DND-41 (cell line): Measurements from ENCODE around the gene BORCS6.
A peak's percentile ranks its signal among the peaks of the same experiment; 100 is the strongest.

Source experiments
- ATAC-seq: fragments of 200-7000 bp; cut with Tn5 transposase; 3 replicates; pipeline ENCODE4 v1.9.1; 2021; ENCODE audit warnings: low read depth; ENCODE audit not compliant: insufficient read depth
- DNase-seq: peaks from one replicate; pipeline ENCODE4 v3.0.0-alpha.2; 2020
- H2AFZ ChIP-seq: 2 replicates; pipeline ENCODE4 v1.6.0; 2012; ENCODE audit warnings: low read depth, low read length
- H3K27ac ChIP-seq: 2 replicates; pipeline ENCODE4 v1.5.1; 2012; ENCODE audit warnings: low read length, inconsistent platforms
- H3K27me3 ChIP-seq: fragments of 200-600 bp; sonication (generic); 2 replicates; pipeline ENCODE4 v1.6.0; 2012; ENCODE audit warnings: low read length, mild to moderate bottlenecking, inconsistent platforms; ENCODE audit not compliant: insufficient read depth, poor library complexity
- H3K36me3 ChIP-seq: 2 replicates; pipeline ENCODE4 v1.5.1; 2012; ENCODE audit warnings: low read length, inconsistent platforms; ENCODE audit not compliant: insufficient read depth
- H3K4me1 ChIP-seq: 2 replicates; pipeline ENCODE4 v1.5.1; 2012; ENCODE audit warnings: mild to moderate bottlenecking, low read length; ENCODE audit not compliant: insufficient read depth
- H3K4me2 ChIP-seq: 2 replicates; pipeline ENCODE4 v1.6.0; 2012; ENCODE audit warnings: mild to moderate bottlenecking, moderate library complexity, low read length, inconsistent platforms; ENCODE audit not compliant: insufficient read depth
- H3K4me3 ChIP-seq, 2 experiments: fragments of 200-600 bp in 1 of 2; shearing (Covaris generic) in 1 of 2; 2 replicates each; pipeline ENCODE4 v1.5.1; 2012 to 2016; ENCODE audit warnings: inconsistent platforms in 2 of 2, low read length in 2 of 2, mild to moderate bottlenecking in 2 of 2, low read depth in 1 of 2, moderate library complexity in 1 of 2
- H3K79me2 ChIP-seq: 2 replicates; pipeline ENCODE4 v1.6.0; 2012; ENCODE audit warnings: low read length, inconsistent platforms; ENCODE audit not compliant: insufficient read depth
- H3K9ac ChIP-seq: 2 replicates; pipeline ENCODE4 v1.6.0; 2012; ENCODE audit warnings: low read depth, mild to moderate bottlenecking, inconsistent platforms, low read length, moderate library complexity
- H3K9me3 ChIP-seq: 2 replicates; pipeline ENCODE4 v1.5.1; 2012; ENCODE audit warnings: low read length, moderate library complexity, mild to moderate bottlenecking, inconsistent platforms; ENCODE audit not compliant: insufficient read depth, severe bottlenecking
- H4K20me1 ChIP-seq: 2 replicates; pipeline ENCODE4 v1.6.0; 2012; ENCODE audit warnings: low read length; ENCODE audit not compliant: insufficient read depth
- CTCF ChIP-seq: IDR thresholded peaks from 2 replicates; pipeline ENCODE4 v1.5.1; 2012; ENCODE audit warnings: borderline replicate concordance, low read length, moderate library complexity, mild to moderate bottlenecking; ENCODE audit not compliant: poor library complexity, severe bottlenecking; ENCODE audit errors: extremely low read depth
- EZH2 ChIP-seq: IDR thresholded peaks from 3 replicates; pipeline ENCODE4 v1.6.1; 2012; ENCODE audit warnings: borderline replicate concordance, low read depth, mild to moderate bottlenecking, moderate library complexity, low read length, inconsistent platforms; ENCODE audit not compliant: severe bottlenecking

The BORCS6 gene

GRCh38 chr17:8212312-8213180 is 22.6 kb upstream of the BORCS6 start:
- H2AFZ ChIP-seq: 0 out of 2 replicates have a peak overlapping the region, but pooled peaks have one; percentile 43
- H3K79me2 ChIP-seq: peaks cover 32% of the 10 kb centered on the region
- no peak overlapping the region for H3K4me3 ChIP-seq
- no peaks in the 10 kb centered on the region for H3K27me3 ChIP-seq
- ATAC-seq (no peak), DNase-seq (no peak)
- H3K9ac ChIP-seq: no peak overlapping the region
- H3K9me3 ChIP-seq: no peaks in the 10 kb centered on the region
- H3K36me3 ChIP-seq: peaks cover 22% of the 10 kb centered on the region
- H3K27ac ChIP-seq: no peak overlapping the region
- H3K4me1 ChIP-seq: peaks cover 28% of the 10 kb centered on the region
- TF ChIP-seq CTCF (no peak), EZH2 (no peak)
- H3K4me2 ChIP-seq: no peak overlapping the region
- peaks cover 12% of the 10 kb centered on the region for H4K20me1 ChIP-seq

DNA sequence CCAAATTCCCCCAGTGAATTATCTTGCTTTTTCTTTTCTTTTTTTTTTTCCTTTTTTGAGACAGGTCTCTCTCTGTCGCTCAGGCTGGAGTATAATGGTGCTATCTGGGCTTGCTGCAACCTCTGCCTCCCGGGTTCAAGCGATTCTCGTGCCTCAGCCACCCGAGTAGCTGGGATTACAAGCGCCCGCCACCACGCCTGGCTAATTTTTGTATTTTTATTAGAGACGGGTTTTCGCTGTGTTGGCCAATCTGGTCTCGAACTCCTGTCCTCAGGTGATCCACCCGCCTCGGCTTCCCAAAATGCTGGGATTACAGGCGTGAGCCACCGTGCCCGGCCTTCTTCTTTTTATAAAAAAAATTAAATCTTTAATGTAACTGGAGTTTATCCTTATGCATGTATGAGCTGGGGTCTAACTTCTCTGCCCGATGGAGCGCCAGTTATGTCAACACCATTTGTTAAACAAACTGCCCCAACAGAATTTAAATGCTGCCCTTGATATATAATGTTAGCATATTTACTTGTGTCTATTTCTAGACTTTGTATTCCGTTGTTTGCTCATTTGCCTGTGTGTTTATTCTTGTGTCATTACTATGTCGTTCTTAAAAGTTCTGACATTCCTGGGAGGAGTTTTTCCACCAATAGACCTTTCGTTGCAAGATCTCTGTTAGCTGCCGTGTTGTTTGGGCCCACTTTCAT is 20.9 kb upstream of the BORCS6 start:
- Histone ChIP-seq H4K20me1 (peaks cover 25% of the 10 kb centered on the region), H3K9ac (peak overlapping the region; percentile 99), H2AFZ (peak overlapping the region; percentile 55), H3K27ac (peak overlapping the region; percentile 98), H3K4me3 (peak overlapping the region; percentile 87 to 94; a peak in 3 of 4 replicates), H3K27me3 (no peaks in the 10 kb centered on the region), H3K4me2 (peak overlapping the region; percentile 84), H3K4me1 (peaks cover 37% of the 10 kb centered on the region), H3K36me3 (peaks cover 38% of the 10 kb centered on the region), H3K79me2 (peaks cover 46% of the 10 kb centered on the region), H3K9me3 (no peaks in the 10 kb centered on the region)
- peak; percentile 15; the same call in 1 of the 3 replicates for ATAC-seq
- TF ChIP-seq EZH2 (no peak), CTCF (no peak)
- no peak for DNase-seq

GRCh38 chr17:8209907-8210760 is 20.2 kb upstream of the BORCS6 start, which contains the start of gene AURKB:
TSS of gene AURKB (minus strand) at chr17:8210575. CDS start at chr17:8210224, 351 bp downstream.
- Histone ChIP-seq H3K36me3 (peaks cover 46% of the 10 kb centered on the region), H3K4me1 (peaks cover 37% of the 10 kb centered on the region), H3K9ac (peak within 1 kb of the TSS; percentile 99), H3K27ac (peak within 1 kb of the TSS; percentile 98), H3K79me2 (peaks cover 46% of the 10 kb centered on the region), H3K27me3 (no peaks in the 10 kb centered on the region), H3K4me3 (peak within 1 kb of the TSS; percentile 87 to 94), H3K4me2 (peak within 1 kb of the TSS; percentile 84), H3K9me3 (no peaks in the 10 kb centered on the region), H2AFZ (peak within 1 kb of the TSS; percentile 55), H4K20me1 (peaks cover 26% of the 10 kb centered on the region)
- TF ChIP-seq EZH2 (no peak), CTCF (no peak)
- ATAC-seq (peak; percentile 96), DNase-seq (peak; percentile 93)
